Activated naive CD8-positive, alpha-beta T cell (primary cell): ENCODE measurements around the gene BBC3.
"Not testable (repeated sequence)": the region's sequence is repeated elsewhere in the genome, so short reads cannot be mapped to it uniquely, and the experiment has no call there.

Experiments
- H3K27ac Mint-ChIP-seq: one replicate; pipeline ENCODE4 v1.8.0; 2021; ENCODE audit warnings: mixed read lengths
- H3K27me3 Mint-ChIP-seq: one replicate; pipeline ENCODE4 v1.8.0; 2021; ENCODE audit warnings: mixed read lengths
- H3K36me3 Mint-ChIP-seq: one replicate; pipeline ENCODE4 v1.8.0; 2021; ENCODE audit warnings: mixed read lengths
- H3K4me1 Mint-ChIP-seq: one replicate; pipeline ENCODE4 v1.8.0; 2021; ENCODE audit warnings: low read depth, mixed read lengths
- H3K4me3 Mint-ChIP-seq: one replicate; pipeline ENCODE4 v1.8.0; 2021; ENCODE audit warnings: mild to moderate bottlenecking, mixed read lengths
- H3K9me3 Mint-ChIP-seq: one replicate; pipeline ENCODE4 v1.8.0; 2021; ENCODE audit warnings: low read depth, mixed read lengths

BBC3 gene

GRCh38 chr19:47230921-47231214, at the start of gene BBC3:
TSS of gene BBC3 (minus strand) at chr19:47231199. CDS start at chr19:47228431, 2,768 bp downstream.
- Mint-ChIP-seq H3K9me3 (no peaks in the 10 kb centered on the region), H3K4me1 (peaks cover 28% of the 10 kb centered on the region), H3K36me3 (no peaks in the 10 kb centered on the region), H3K4me3 (peak within 1 kb of the TSS; percentile 86), H3K27me3 (no peaks in the 10 kb centered on the region), H3K27ac (peak within 1 kb of the TSS; percentile 89)

GRCh38 chr19:47280183-47280797, 49.3 kb upstream of the BBC3 start:
- no peaks in the 10 kb centered on the region for H3K27me3 Mint-ChIP-seq
- peaks cover 9% of the 10 kb centered on the region for H3K4me1 Mint-ChIP-seq
- H3K27ac Mint-ChIP-seq: no peak overlapping the region
- H3K9me3 Mint-ChIP-seq: no peaks in the 10 kb centered on the region
- no peak overlapping the region for H3K4me3 Mint-ChIP-seq
- H3K36me3 Mint-ChIP-seq: peaks cover 3% of the 10 kb centered on the region

- peaks cover 18% of the 10 kb centered on the region for H3K4me1 Mint-ChIP-seq
- not testable (repeated sequence) for H3K36me3 Mint-ChIP-seq, H3K27me3 Mint-ChIP-seq, H3K4me3 Mint-ChIP-seq, H3K9me3 Mint-ChIP-seq, H3K27ac Mint-ChIP-seq
These were observed 45.5 kb upstream of the BBC3 start for GRCh38 chr19:47276513-47276912.

- Mint-ChIP-seq H3K4me1 (peaks cover 18% of the 10 kb centered on the region), H3K9me3 (no peaks in the 10 kb centered on the region), H3K27ac (peak overlapping the region; percentile 77), H3K36me3 (no peaks in the 10 kb centered on the region), H3K4me3 (peak overlapping the region; percentile 80), H3K27me3 (no peaks in the 10 kb centered on the region)
These were observed 44.9 kb upstream of the BBC3 start for GRCh38 chr19:47275791-47276461.

GRCh38 chr19:47274891-47275761, 44.1 kb upstream of the BBC3 start:
- Mint-ChIP-seq H3K4me3 (peak overlapping the region; percentile 80), H3K27me3 (no peaks in the 10 kb centered on the region), H3K4me1 (peaks cover 18% of the 10 kb centered on the region), H3K9me3 (no peaks in the 10 kb centered on the region), H3K36me3 (no peaks in the 10 kb centered on the region), H3K27ac (peak overlapping the region; percentile 77)

- Mint-ChIP-seq H3K4me1 (peaks cover 18% of the 10 kb centered on the region), H3K27me3 (no peaks in the 10 kb centered on the region), H3K4me3 (peak within 1 kb of the TSS; percentile 93), H3K27ac (peak within 1 kb of the TSS; percentile 95), H3K36me3 (no peaks in the 10 kb centered on the region), H3K9me3 (no peaks in the 10 kb centered on the region)
These were observed 43.3 kb upstream of the BBC3 start, which contains the start of gene INAFM1 for GRCh38 chr19:47274071-47274890. TSS of gene INAFM1 (plus strand) at chr19:47274885. CDS start at chr19:47274920, 35 bp downstream.

GRCh38 chr19:47273313-47274070, 42.5 kb upstream of the BBC3 start:
- H3K27ac Mint-ChIP-seq: peak overlapping the region; percentile 95
- peaks cover 18% of the 10 kb centered on the region for H3K4me1 Mint-ChIP-seq
- peak overlapping the region; percentile 93 for H3K4me3 Mint-ChIP-seq
- H3K27me3 Mint-ChIP-seq: no peaks in the 10 kb centered on the region
- H3K36me3 Mint-ChIP-seq: no peaks in the 10 kb centered on the region
- H3K9me3 Mint-ChIP-seq: no peaks in the 10 kb centered on the region

GRCh38 chr19:47272448-47273312, 41.7 kb upstream of the BBC3 start:
- Mint-ChIP-seq H3K4me3 (peak overlapping the region; percentile 83), H3K4me1 (peaks cover 18% of the 10 kb centered on the region), H3K27me3 (no peaks in the 10 kb centered on the region), H3K36me3 (no peaks in the 10 kb centered on the region), H3K9me3 (no peaks in the 10 kb centered on the region), H3K27ac (peak overlapping the region; percentile 69)

GRCh38 chr19:47271949-47272348, 41.0 kb upstream of the BBC3 start:
- H3K9me3 Mint-ChIP-seq: no peaks in the 10 kb centered on the region

GRCh38 chr19:47270408-47270807, 39.4 kb upstream of the BBC3 start:
- Mint-ChIP-seq H3K36me3 (peaks cover under 1% of the 10 kb centered on the region), H3K4me3 (no peak overlapping the region), H3K27ac (no peak overlapping the region), H3K9me3 (no peaks in the 10 kb centered on the region), H3K4me1 (peaks cover 12% of the 10 kb centered on the region), H3K27me3 (no peaks in the 10 kb centered on the region)

More at GRCh38 chr19:47271949-47272348, 41.0 kb upstream of the BBC3 start:
- no peaks in the 10 kb centered on the region for H3K27me3 Mint-ChIP-seq
- no peaks in the 10 kb centered on the region for H3K36me3 Mint-ChIP-seq
- H3K27ac Mint-ChIP-seq: no peak overlapping the region
- H3K4me1 Mint-ChIP-seq: peaks cover 18% of the 10 kb centered on the region
- H3K4me3 Mint-ChIP-seq: peak overlapping the region; percentile 83

- H3K27me3 Mint-ChIP-seq: no peaks in the 10 kb centered on the region
- no peaks in the 10 kb centered on the region for H3K9me3 Mint-ChIP-seq
- H3K27ac Mint-ChIP-seq: no peak overlapping the region
- no peak overlapping the region for H3K4me3 Mint-ChIP-seq
- peaks cover 9% of the 10 kb centered on the region for H3K4me1 Mint-ChIP-seq
- peaks cover 2% of the 10 kb centered on the region for H3K36me3 Mint-ChIP-seq
These were observed 38.6 kb upstream of the BBC3 start for GRCh38 chr19:47269596-47269995.

GRCh38 chr19:47268028-47268427, 37.0 kb upstream of the BBC3 start:
- Mint-ChIP-seq H3K36me3 (peaks cover 2% of the 10 kb centered on the region), H3K4me3 (no peak overlapping the region), H3K27ac (no peak overlapping the region)

GRCh38 chr19:47267350-47267759, 36.4 kb upstream of the BBC3 start:
- Mint-ChIP-seq H3K9me3 (no peaks in the 10 kb centered on the region), H3K4me3 (no peak overlapping the region), H3K36me3 (peaks cover 2% of the 10 kb centered on the region), H3K27me3 (no peaks in the 10 kb centered on the region), H3K4me1 (peaks cover 2% of the 10 kb centered on the region), H3K27ac (no peak overlapping the region)

More at GRCh38 chr19:47268028-47268427, 37.0 kb upstream of the BBC3 start:
- H3K9me3 Mint-ChIP-seq: no peaks in the 10 kb centered on the region
- H3K27me3 Mint-ChIP-seq: no peaks in the 10 kb centered on the region
- H3K4me1 Mint-ChIP-seq: peaks cover 8% of the 10 kb centered on the region
